ENCODE data around the gene COL18A1. TPM values are rescaled to one million over a fixed set of nuclear protein-coding genes. Genes with fewer than 3 reads are reported as not detected.
A peak's percentile ranks its signal among the peaks of the same experiment; 100 is the strongest.

Gene COL18A1
- total and polyA plus RNA-seq, 11 donors, result 31.7 to 109 (median 59.0) TPM

- Histone ChIP-seq H3K36me3 (no peaks in the 10 kb centered on the region), H3K27ac (no peak overlapping the region), H3K9me3 (no peaks in the 10 kb centered on the region), H3K27me3 (no peaks in the 10 kb centered on the region), H3K4me3 (no peak overlapping the region), H3K4me1 (peaks cover 4 to 23% (median 11%) of the 10 kb centered on the region in 12 donors)
- ATAC-seq (no peak), DNase-seq (peak in 2 of 5 donors; percentile 14 to 33)
- 87 to 90% (median 89%) methylated on average over 8 to 10 of the region's 10 CpGs for WGBS, 4 donors
- TF ChIP-seq CTCF (IDR thresholded peaks at IDR 0.05), result no peak
- no peak for TF ChIP-seq POLR2A (IDR thresholded peaks at IDR 0.05)
- intact Hi-C loops (cut with DNase I), result loop anchor here in 1 of 10 donors (10.0 kb wide), 1 partner anchor 256 kb away; the partner anchor contains the start of gene POFUT2
These were observed 135.6 kb downstream of the COL18A1 start for GRCh38 chr21:45540601-45540970.

GRCh38 chr21:45541221-45542039 is 136.5 kb downstream of the COL18A1 start:
- no peak for TF ChIP-seq CTCF (IDR thresholded peaks at IDR 0.05)
- TF ChIP-seq POLR2A (IDR thresholded peaks at IDR 0.05), result no peak
- intact Hi-C loops (cut with DNase I), result loop anchor here in 1 of 10 donors (10.0 kb wide), 1 partner anchor 257 kb away; the partner anchor contains the start of gene POFUT2
- H3K36me3 ChIP-seq, result no peaks in the 10 kb centered on the region
- WGBS, 4 donors, result 13 to 23% (median 17%) methylated on average over 20 to 50 of the region's 50 CpGs
- no peaks in the 10 kb centered on the region for H3K27me3 ChIP-seq
- no peaks in the 10 kb centered on the region for H3K9me3 ChIP-seq
- peak overlapping the region in 5 of 12 donors; percentile 24 to 69 (median 54) for H3K27ac ChIP-seq
- peaks cover 4 to 19% (median 11%) of the 10 kb centered on the region in 12 donors for H3K4me1 ChIP-seq
- ATAC-seq (peak; percentile 39 to 89 (median 70)), DNase-seq (peak; percentile 80 to 92 (median 83))
- H3K4me3 ChIP-seq, result peak overlapping the region; percentile 41 to 88 (median 66)

DNA sequence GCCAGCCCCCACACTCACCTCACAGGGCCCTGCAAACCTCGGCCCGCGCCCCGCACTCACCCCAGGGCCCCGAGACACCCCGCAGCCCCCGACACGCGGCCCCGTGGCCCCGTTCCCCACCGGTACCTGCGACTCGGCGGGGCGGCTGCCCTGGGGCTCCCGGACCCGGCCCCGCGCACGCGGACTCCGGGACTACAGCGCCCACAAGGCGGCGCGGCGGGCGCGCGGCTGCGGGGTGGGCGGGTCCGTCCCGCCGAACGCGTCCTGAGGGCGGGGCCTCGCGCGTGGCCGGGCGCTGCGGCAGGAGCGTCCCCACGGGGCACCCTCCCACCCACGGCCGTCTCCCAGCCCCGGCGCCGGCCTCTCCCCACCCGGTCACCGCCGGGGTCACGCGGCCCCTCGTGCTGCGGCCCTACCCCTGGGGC is 137.3 kb downstream of the COL18A1 start, which contains the start of gene SLC19A1:
SLC19A1 (minus strand) TSS at position 199 of the 425 bp plus-strand sequence. CDS start 4,481 bp downstream, outside the sequence.
- TF ChIP-seq CTCF (IDR thresholded peaks at IDR 0.05) (peak in 11 of 12 donors; percentile 8 to 61 (median 43)), POLR2A (IDR thresholded peaks at IDR 0.05) (peak in 1 of 2 donors; percentile 33)
- H3K27ac ChIP-seq, result peak within 1 kb of the TSS in 6 of 12 donors; percentile 19 to 69 (median 46)
- no peaks in the 10 kb centered on the region for H3K36me3 ChIP-seq
- no peaks in the 10 kb centered on the region for H3K9me3 ChIP-seq
- H3K27me3 ChIP-seq, result no peaks in the 10 kb centered on the region
- 1% methylated on average over 33 to 59 of the region's 59 CpGs; no CpG with 5 or more reads in 1 of the 4 donors for WGBS, 4 donors
- peak within 1 kb of the TSS; percentile 41 to 88 (median 66) for H3K4me3 ChIP-seq
- peak in 3 of 4 donors; percentile 67 to 89 (median 88) for ATAC-seq
- intact Hi-C loops (cut with DNase I), result loop anchor here in 1 of 10 donors (10.0 kb wide), 1 partner anchor 257 kb away; the partner anchor contains the start of gene POFUT2
- H3K4me1 ChIP-seq, result peaks cover 4 to 19% (median 11%) of the 10 kb centered on the region in 12 donors
- DNase-seq, result peak; percentile 65 to 89 (median 74)
